Liver (tissue), 9 donors: ENCODE results near the gene TAPBPL. TPM values are rescaled to one million over a fixed set of nuclear protein-coding genes. Genes with fewer than 3 reads are reported as not detected.
A peak's percentile ranks its signal among the peaks of the same experiment; 100 is the strongest.

ENCODE experiments used
- DNase-seq: peaks from one replicate; pipeline ENCODE4 v3.0.0-alpha.2; 2017; ENCODE audit warnings: low spot score
- H3K27ac ChIP-seq, 2 donors: one replicate each; pipeline ENCODE4 v1.7.0; 2013; ENCODE audit warnings: inconsistent platforms in 2 of 2, low read length in 2 of 2, control low read depth in 1 of 2, low read depth in 1 of 2, mild to moderate bottlenecking in 1 of 2
- H3K27me3 ChIP-seq, 4 donors: one replicate each; pipeline versions ENCODE4 v1.6.1 to v1.7.0; 2013; ENCODE audit warnings: low read length in 3 of 4, inconsistent platforms in 1 of 4, mild to moderate bottlenecking in 1 of 4, moderate library complexity in 1 of 4; ENCODE audit not compliant: control insufficient read depth in 4 of 4, insufficient read depth in 4 of 4
- H3K36me3 ChIP-seq, 4 donors: one replicate each; pipeline versions ENCODE4 v1.6.1 to v1.7.0; 2013; ENCODE audit warnings: low read length in 3 of 4, mild to moderate bottlenecking in 3 of 4, low read depth in 1 of 4, moderate library complexity in 1 of 4; ENCODE audit not compliant: control insufficient read depth in 4 of 4, insufficient read depth in 3 of 4
- H3K4me1 ChIP-seq, 4 donors: one replicate each; pipeline versions ENCODE4 v1.6.1 to v1.7.0; 2013; ENCODE audit warnings: low read length in 3 of 4, mild to moderate bottlenecking in 3 of 4, moderate library complexity in 1 of 4; ENCODE audit not compliant: control insufficient read depth in 4 of 4, insufficient read depth in 4 of 4
- H3K4me3 ChIP-seq, 3 donors: one replicate each; pipeline versions ENCODE4 v1.6.1 to v1.7.0; 2013; ENCODE audit warnings: low read length in 3 of 3, control low read depth in 1 of 3, low read depth in 1 of 3, mild to moderate bottlenecking in 1 of 3
- H3K9ac ChIP-seq, 2 donors: one replicate each; pipeline ENCODE4 v1.7.0; 2013; ENCODE audit warnings: low read length in 2 of 2, mild to moderate bottlenecking in 2 of 2, moderate library complexity in 2 of 2, control low read depth in 1 of 2, low read depth in 1 of 2
- H3K9me3 ChIP-seq, 4 donors: one replicate each; pipeline versions ENCODE4 v1.6.1 to v1.7.0; 2013; ENCODE audit warnings: low read length in 3 of 4; ENCODE audit not compliant: control insufficient read depth in 4 of 4
- EGR1 ChIP-seq, 2 donors: IDR thresholded peaks; 2 replicates each; pipeline ENCODE4 v1.6.1; 2016 to 2018; ENCODE audit warnings: antibody characterized with exemption in 2 of 2, low read depth in 2 of 2
- FOXA1 ChIP-seq: IDR thresholded peaks from 2 replicates; pipeline ENCODE4 v1.6.1; 2016; ENCODE audit warnings: antibody characterized with exemption
- FOXA2 ChIP-seq: IDR thresholded peaks from 2 replicates; pipeline ENCODE4 v1.6.1; 2016; ENCODE audit warnings: antibody characterized with exemption
- GABPA ChIP-seq, 2 donors: IDR thresholded peaks in 1 of 2; conservative IDR thresholded peaks in 1 of 2; 2 replicates each; pipeline ENCODE4 v1.6.1; 2016; ENCODE audit warnings: antibody characterized with exemption in 2 of 2, mild to moderate bottlenecking in 1 of 2, moderate library complexity in 1 of 2
- HNF4A ChIP-seq, 2 donors: conservative IDR thresholded peaks; 2 replicates each; pipeline ENCODE4 v1.6.1; 2016; ENCODE audit warnings: antibody characterized with exemption in 2 of 2, mild to moderate bottlenecking in 2 of 2
- HNF4G ChIP-seq: IDR thresholded peaks from 2 replicates; pipeline ENCODE4 v1.6.1; 2016; ENCODE audit warnings: antibody characterized with exemption
- JUND ChIP-seq, 2 donors: IDR thresholded peaks; 2 replicates each; pipeline ENCODE4 v1.6.1; 2016; ENCODE audit warnings: antibody characterized with exemption in 2 of 2
- MAX ChIP-seq: IDR thresholded peaks from 2 replicates; pipeline ENCODE4 v1.6.1; 2016; ENCODE audit warnings: antibody characterized with exemption
- NR2F2 ChIP-seq: IDR thresholded peaks from 2 replicates; pipeline ENCODE4 v1.6.1; 2016; ENCODE audit warnings: antibody characterized with exemption
- RAD21 ChIP-seq, 2 donors: IDR thresholded peaks; 2 replicates each; pipeline ENCODE4 v1.6.1; 2016; ENCODE audit warnings: antibody characterized with exemption in 2 of 2, mild to moderate bottlenecking in 2 of 2
- RXRA ChIP-seq, 2 donors: IDR thresholded peaks; 2 replicates each; pipeline ENCODE4 v1.6.1; 2017 to 2018; ENCODE audit warnings: antibody characterized with exemption in 2 of 2, mild to moderate bottlenecking in 1 of 2
- SP1 ChIP-seq: IDR thresholded peaks from 2 replicates; pipeline ENCODE4 v1.6.1; 2018; ENCODE audit warnings: antibody characterized with exemption, mild to moderate bottlenecking
- TAF1 ChIP-seq: conservative IDR thresholded peaks from 2 replicates; pipeline ENCODE4 v1.6.1; 2016; ENCODE audit warnings: antibody characterized with exemption, mild to moderate bottlenecking
- YY1 ChIP-seq: IDR thresholded peaks from 2 replicates; pipeline ENCODE4 v1.6.1; 2016; ENCODE audit warnings: antibody characterized with exemption, mild to moderate bottlenecking
- WGBS: extraction: QIAGEN DNeasy Blood & Tissue Kit; methylation state at CpG from one replicate; pipeline ENCODE4 v1.1.7; 2013; 5-methylcytosine and 5-hydroxymethylcytosine counted together
- polyA plus RNA-seq, 2 donors: library from polyadenylated mRNA; stranded (reverse) in 1 of 2; unstranded in 1 of 2; fragments of 200-250 nt in 1 of 2; fragments of >200 nt in 1 of 2; fragmentation: Nextera tagmentation in 1 of 2; extraction: Ambion mirVana in 1 of 2; gene quantifications; one replicate each; pipeline versions ENCODE4 v1.2.1 to v1.2.3, GENCODE V29; 2013 to 2015
- total RNA-seq, 2 donors: library from RNA; depleted of rRNA; stranded (reverse); fragments of >200 nt; gene quantifications; one replicate each; pipeline ENCODE4 v1.2.3, GENCODE V29; 2014
- TF ChIP-seq, protein P1 (sequence below): IDR thresholded peaks from 2 replicates; pipeline ENCODE4 v1.6.1; 2016; ENCODE audit warnings: antibody characterized with exemption
- TF ChIP-seq, protein P2 (sequence below): fragments of 150-350 bp; IDR thresholded peaks from 2 replicates; pipeline ENCODE4 v1.5.1; 2017; ENCODE audit warnings: improper control_type of control experiment, low read depth, low read length; ENCODE audit not compliant: missing input control
- TF ChIP-seq, protein P3 (sequence below): IDR thresholded peaks from 2 replicates; pipeline ENCODE4 v1.6.1; 2016; ENCODE audit warnings: antibody characterized with exemption, mild to moderate bottlenecking
- donor health status: healthy.
- donor health status: healthy.
- donor health status: healthy.
- donor health status: healthy.
- donor health status: healthy.

TAPBPL gene
- total and polyA plus RNA-seq, 4 donors: 9.5 to 32.9 (median 19.0) TPM

DNA sequence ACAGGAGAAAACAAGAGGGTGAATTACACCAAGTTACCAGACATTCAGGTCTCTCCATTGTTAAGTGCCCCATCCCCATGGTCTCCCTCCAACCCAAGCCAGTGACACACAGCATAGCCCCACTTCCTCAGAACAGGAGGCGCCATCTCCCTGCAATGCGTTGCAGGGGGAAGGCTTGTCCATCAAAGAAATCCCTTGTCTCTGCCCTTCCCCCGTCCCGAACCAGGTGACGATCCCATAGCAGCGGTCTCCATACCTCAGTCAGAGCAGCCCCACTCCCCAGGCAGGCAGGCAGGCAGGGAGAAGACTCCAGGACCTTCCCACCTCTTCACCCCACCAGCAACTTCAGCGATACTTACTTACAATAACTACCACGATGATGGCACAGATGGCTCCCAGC, 12.7 kb downstream of the TAPBPL start:
- H3K27ac ChIP-seq: no peak overlapping the region
- no peak overlapping the region for H3K4me3 ChIP-seq
- H3K4me1 ChIP-seq: peaks cover 7 to 20% (median 16%) of the 10 kb centered on the region in 4 donors
- H3K9ac ChIP-seq: no peak overlapping the region
- H3K36me3 ChIP-seq: peaks cover 4 to 49% (median 40%) of the 10 kb centered on the region in 4 donors
- TF ChIP-seq, protein P1, sequence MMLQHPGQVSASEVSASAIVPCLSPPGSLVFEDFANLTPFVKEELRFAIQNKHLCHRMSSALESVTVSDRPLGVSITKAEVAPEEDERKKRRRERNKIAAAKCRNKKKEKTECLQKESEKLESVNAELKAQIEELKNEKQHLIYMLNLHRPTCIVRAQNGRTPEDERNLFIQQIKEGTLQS: no peak
- no peak for TF ChIP-seq RAD21 (IDR thresholded peaks at IDR 0.05)
- no peaks in the 10 kb centered on the region for H3K27me3 ChIP-seq
- 94% methylated on average over 8 of the region's 8 CpGs for WGBS
- no peak for DNase-seq
- H3K9me3 ChIP-seq: no peaks in the 10 kb centered on the region

GRCh38 chr12:6465467-6466183, 13.8 kb downstream of the TAPBPL start:
- no peaks in the 10 kb centered on the region for H3K9me3 ChIP-seq
- DNase-seq: peak; percentile 60
- TF ChIP-seq, protein P2, sequence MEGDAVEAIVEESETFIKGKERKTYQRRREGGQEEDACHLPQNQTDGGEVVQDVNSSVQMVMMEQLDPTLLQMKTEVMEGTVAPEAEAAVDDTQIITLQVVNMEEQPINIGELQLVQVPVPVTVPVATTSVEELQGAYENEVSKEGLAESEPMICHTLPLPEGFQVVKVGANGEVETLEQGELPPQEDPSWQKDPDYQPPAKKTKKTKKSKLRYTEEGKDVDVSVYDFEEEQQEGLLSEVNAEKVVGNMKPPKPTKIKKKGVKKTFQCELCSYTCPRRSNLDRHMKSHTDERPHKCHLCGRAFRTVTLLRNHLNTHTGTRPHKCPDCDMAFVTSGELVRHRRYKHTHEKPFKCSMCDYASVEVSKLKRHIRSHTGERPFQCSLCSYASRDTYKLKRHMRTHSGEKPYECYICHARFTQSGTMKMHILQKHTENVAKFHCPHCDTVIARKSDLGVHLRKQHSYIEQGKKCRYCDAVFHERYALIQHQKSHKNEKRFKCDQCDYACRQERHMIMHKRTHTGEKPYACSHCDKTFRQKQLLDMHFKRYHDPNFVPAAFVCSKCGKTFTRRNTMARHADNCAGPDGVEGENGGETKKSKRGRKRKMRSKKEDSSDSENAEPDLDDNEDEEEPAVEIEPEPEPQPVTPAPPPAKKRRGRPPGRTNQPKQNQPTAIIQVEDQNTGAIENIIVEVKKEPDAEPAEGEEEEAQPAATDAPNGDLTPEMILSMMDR: peak; percentile 82
- TF ChIP-seq RAD21 (IDR thresholded peaks at IDR 0.05) (peak; percentile 86 to 87), FOXA1 (no peak)
- peaks cover 10 to 25% (median 18%) of the 10 kb centered on the region in 4 donors for H3K4me1 ChIP-seq
- no peak overlapping the region for H3K27ac ChIP-seq
- no peak overlapping the region for H3K4me3 ChIP-seq
- WGBS: 47% methylated on average over 6 of the region's 6 CpGs
- H3K27me3 ChIP-seq: no peaks in the 10 kb centered on the region
- H3K9ac ChIP-seq: no peak overlapping the region
- H3K36me3 ChIP-seq: peaks cover 4 to 44% (median 37%) of the 10 kb centered on the region in 4 donors

- no peak overlapping the region for H3K27ac ChIP-seq
- 93% methylated on average over 5 of the region's 5 CpGs for WGBS
- no peaks in the 10 kb centered on the region for H3K9me3 ChIP-seq
- DNase-seq: no peak
- H3K36me3 ChIP-seq: peaks cover 4 to 39% (median 32%) of the 10 kb centered on the region in 4 donors
- H3K4me3 ChIP-seq: no peak overlapping the region
- peaks cover 10 to 28% (median 19%) of the 10 kb centered on the region in 4 donors for H3K4me1 ChIP-seq
- no peaks in the 10 kb centered on the region for H3K27me3 ChIP-seq
- no peak overlapping the region for H3K9ac ChIP-seq
- TF ChIP-seq FOXA2 (no peak), YY1 (no peak), RXRA (IDR thresholded peaks at IDR 0.05) (no peak), HNF4A (conservative IDR thresholded peaks at IDR 0.05) (no peak), GABPA (IDR thresholded peaks at IDR 0.05 in 1 of 2, conservative IDR thresholded peaks at IDR 0.05 in 1 of 2) (no peak), JUND (IDR thresholded peaks at IDR 0.05) (no peak), TAF1 (no peak), MAX (no peak), RAD21 (IDR thresholded peaks at IDR 0.05) (no peak), HNF4G (no peak), SP1 (no peak), EGR1 (IDR thresholded peaks at IDR 0.05; ENCODE audit: low read depth in 2 of 2) (no peak), NR2F2 (no peak)
- TF ChIP-seq, protein P1: no peak
- TF ChIP-seq, protein P2: no peak
- TF ChIP-seq, protein P3, sequence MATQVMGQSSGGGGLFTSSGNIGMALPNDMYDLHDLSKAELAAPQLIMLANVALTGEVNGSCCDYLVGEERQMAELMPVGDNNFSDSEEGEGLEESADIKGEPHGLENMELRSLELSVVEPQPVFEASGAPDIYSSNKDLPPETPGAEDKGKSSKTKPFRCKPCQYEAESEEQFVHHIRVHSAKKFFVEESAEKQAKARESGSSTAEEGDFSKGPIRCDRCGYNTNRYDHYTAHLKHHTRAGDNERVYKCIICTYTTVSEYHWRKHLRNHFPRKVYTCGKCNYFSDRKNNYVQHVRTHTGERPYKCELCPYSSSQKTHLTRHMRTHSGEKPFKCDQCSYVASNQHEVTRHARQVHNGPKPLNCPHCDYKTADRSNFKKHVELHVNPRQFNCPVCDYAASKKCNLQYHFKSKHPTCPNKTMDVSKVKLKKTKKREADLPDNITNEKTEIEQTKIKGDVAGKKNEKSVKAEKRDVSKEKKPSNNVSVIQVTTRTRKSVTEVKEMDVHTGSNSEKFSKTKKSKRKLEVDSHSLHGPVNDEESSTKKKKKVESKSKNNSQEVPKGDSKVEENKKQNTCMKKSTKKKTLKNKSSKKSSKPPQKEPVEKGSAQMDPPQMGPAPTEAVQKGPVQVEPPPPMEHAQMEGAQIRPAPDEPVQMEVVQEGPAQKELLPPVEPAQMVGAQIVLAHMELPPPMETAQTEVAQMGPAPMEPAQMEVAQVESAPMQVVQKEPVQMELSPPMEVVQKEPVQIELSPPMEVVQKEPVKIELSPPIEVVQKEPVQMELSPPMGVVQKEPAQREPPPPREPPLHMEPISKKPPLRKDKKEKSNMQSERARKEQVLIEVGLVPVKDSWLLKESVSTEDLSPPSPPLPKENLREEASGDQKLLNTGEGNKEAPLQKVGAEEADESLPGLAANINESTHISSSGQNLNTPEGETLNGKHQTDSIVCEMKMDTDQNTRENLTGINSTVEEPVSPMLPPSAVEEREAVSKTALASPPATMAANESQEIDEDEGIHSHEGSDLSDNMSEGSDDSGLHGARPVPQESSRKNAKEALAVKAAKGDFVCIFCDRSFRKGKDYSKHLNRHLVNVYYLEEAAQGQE: no peak
Measured at GRCh38 chr12:6466184-6466573, 14.3 kb downstream of the TAPBPL start.
